Activated CD8-positive, alpha-beta memory T cell treated with anti-CD3 and anti-CD28 coated beads, Interleukin-2, amount 50 U/mL, for 24 hours (primary cell): Measurements from ENCODE around the gene SLC38A1.
"Not testable (repeated sequence)": the region's sequence is repeated elsewhere in the genome, so short reads cannot be mapped to it uniquely, and the experiment has no call there.

Experiments
- DNase-seq: peaks from one replicate; pipeline ENCODE4 v3.0.0-alpha.2; 2020; ENCODE audit errors: extremely low read depth

The SLC38A1 gene

DNA sequence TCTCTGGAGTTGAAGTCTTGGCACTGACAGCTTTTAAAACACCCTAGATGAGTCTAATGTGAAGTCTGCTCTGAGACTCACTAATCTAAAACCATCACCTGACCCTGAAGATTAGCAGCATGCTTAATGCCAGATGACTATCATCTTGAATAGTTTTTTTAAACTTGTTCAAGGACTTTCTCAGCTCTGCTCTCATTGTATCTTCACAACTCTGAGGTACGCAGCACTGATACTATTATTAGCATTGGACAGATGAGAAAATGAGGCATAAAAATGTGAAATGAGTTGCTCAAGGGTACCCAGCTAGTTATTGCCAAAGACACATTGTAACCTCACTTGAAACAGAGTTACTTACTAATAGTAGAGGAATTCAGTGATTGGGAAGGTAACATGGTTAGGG lies 4.8 kb downstream of the SLC38A1 start:
- no peak for DNase-seq

DNA sequence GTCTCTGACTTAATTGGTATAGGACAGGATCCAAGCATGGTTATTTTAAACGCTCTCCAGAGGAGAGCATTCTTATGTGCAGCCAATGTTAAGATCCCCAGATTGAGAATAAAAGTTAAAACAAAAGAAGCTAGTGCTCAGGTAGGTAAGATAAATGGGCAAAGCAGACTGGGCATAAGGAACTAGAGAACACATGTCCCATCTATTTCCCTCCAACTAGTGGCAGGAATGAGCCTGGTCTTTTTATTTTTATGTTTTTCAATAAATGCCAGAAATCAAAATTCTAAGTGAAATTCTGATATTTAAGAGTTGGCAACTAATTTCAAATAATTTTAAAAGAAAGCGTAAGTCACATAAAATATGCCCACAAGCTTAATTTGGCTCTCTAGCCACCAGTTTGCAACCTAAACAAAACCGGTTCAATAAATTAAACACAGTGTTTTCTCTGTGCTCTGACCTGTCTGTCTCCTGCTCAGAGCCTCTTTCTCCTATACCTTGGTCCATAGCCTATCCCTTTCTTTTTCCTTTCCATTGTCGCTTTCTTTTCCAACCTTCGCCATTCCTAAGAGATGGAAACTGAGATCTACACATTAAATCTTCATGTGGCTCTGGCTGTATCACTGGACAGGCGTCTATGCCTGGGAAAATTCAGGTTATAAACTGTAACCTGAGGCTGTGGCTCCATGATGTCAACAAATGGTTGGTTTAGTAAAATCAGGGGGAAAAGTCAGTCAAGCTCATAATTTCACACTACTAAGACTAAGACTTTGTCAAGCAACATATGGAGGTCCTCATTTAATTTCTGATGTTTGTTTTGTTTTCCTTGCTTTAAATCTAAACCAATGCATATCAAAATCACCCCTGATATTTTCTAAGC lies 5.5 kb downstream of the SLC38A1 start:
- no peak for DNase-seq

DNA sequence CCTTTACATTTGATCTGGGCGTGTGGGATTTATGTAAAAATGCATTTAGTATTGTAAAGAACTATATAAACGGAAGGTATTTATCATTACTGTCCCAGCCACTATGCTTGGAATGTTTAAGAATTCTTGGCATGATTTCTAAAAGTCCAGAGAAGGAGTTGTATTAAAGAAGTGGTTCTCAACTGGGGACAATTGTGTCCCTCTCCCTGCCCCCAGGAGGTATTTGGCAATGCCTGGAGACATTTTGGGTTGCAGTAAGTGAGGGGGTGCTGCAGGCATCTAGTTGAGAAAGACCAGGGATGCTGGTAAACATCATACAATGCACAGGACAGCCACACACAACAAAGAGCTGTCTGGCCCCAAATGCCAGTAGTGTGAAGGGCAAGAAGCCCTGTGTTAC lies 7.2 kb downstream of the SLC38A1 start:
- no peak for DNase-seq

DNA sequence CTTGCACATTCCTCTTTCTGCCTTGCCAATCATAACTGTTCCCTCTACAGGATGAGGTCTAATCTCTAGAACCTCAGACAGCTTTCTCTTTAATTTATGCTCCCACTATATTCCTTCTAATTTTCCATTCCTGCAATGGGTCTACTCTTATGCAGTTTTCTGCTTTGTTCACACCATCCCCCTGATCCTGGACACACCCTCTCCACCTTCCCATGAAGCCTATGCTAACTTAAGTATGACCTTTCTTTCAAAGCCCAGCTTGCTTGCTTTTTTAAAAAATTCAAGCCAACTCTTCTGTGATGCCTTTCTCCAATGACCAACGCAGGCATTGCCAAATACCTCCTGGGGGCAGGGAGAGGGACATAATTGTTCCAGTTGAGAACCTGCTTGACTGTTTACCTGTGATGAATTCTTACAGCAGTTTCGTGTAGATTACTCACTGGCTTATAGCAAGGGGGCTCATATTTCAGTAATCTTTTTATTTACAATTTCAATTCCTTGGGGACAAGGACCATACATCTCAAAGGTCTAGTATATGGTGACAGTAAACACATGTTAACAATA lies 7.8 kb downstream of the SLC38A1 start:
- DNase-seq, result no peak

DNA sequence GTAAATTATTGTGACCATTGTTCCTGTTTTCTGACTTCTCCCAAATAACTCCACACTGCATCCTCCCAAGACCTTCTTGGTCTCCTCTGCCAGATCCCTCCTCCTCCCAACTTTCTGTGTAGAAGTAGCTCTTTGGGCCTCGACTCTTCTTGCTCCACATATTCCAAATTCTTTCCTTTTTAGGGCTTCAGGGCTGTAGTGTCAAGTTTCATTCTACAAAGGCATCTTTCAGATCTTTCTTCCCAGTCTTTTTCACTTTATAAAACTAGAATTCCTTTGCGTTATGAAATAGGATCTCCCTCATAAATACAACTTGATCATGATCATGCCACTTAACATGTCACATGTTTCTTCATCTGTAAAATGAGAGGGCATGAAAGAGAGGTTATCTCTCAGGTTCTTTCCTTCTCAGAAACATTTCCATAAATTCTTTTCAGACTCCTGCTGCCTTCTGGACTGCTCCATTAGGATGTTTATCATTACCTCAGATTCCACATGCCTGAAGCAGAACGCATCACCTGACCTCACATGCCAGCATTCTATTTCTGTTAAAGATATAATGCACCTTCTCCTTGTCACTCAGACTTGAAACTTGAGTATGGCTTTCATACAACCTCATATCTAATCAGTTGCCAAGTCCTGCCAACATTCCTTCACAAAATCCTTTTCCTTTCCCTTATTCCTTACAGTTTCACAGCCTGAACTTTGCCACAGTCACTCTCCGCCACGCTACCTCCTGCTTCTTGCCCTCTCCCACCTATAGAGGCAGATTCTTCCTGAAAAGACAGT lies 8.5 kb downstream of the SLC38A1 start:
- DNase-seq, result no peak

DNA sequence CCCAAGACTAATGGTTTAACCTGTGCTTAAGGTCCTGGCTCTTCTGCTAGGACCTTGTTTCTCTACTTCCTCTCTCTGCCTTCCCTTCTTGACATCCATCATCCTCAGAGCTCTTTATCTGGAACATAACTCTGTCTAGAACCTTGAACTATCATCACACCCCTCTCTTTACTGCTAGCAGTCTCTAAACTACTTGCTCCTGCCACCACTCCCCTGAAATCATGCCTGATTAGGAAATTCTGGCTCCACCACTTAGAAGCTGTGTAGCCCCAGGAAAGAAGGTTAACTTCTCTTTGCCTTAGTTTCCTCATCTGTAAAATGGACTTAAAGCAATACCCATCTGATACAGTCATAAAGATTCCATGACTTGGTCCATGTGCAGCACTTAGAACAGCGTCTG lies 9.1 kb downstream of the SLC38A1 start:
- no peak for DNase-seq

DNA sequence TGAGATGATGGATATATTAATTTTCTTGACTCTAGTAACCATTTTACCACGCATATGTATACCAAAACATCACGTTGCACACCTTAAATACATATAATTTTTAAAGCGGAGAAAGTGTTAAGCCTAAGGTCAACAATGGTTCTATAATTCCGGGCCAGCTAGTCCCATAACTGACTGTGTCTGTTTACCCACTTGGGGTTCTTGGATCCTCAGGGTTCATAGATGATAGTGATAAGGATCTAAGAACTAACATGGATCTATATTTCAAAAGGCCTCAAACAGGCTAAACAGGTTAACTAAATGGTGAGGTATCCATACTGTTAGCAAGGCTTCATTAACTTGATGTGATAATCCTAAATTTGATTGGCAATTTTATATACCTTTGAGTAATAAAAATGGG lies 9.8 kb downstream of the SLC38A1 start:
- DNase-seq, result no peak

DNA sequence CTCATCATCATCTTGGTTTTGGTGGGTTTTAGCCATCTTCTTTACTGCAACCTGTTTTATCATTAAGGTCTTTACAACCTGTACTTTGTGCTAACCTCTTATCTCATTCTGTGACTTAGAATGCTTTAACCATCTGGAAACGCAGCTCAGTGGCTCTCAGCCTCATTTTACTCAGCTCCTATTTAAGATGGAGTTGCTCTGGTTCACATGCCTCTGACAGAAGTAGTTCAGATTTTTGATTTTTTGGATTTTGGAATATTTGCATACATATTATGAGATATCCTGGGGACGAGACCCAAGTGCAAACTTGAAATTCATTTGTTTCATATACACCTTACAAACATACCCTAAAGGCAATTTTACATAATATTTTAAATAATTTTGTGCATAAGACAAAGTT lies 10.7 kb downstream of the SLC38A1 start:
- DNase-seq, result no peak

DNA sequence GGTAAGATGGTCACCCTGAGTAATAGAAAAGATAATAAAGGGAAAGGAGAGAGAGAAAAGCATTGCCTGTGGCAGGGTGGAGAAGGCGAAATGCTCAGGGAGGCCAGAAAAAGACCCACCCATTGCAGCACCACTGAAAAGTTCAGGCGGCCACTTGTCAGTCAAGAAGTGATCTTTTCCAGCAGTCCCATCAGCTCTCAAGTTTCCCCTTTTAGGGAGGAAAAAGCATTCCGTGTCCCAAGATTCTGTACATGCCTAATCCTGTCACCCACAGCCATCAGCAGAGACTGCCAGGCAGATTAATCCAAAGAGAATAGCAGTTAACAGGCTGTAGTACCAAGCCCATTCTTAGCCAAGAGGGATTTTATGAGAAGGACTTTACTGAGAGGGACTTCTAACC lies 11.9 kb downstream of the SLC38A1 start:
- no peak for DNase-seq

DNA sequence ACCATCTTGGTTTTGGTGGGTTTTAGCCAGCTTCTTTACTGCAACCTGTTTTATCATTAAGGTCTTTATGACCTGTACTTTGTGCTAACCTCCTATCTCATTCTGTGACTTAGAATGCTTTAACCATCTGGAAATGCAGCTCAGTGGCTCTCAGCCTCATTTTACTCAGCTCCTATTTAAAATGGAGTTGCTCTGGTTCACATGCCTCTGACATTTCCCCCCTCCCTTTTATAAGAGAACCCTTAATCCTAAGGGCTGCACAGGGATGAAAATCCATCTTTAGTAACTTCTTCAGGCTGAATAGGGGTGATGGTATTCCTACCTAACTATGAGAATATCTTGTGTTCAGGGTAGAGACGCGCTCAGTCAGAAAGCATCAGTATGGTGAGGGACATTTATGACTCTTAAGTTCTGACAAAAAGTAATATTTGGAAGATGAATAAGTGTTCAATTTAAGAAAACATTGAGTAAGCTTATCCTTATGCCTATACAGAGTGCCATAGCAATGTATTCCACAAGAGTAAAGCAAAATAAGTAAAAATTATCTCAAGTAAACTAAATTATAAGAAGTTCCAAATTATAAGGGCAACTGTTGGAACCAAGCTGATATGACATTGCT lies 15.2 kb downstream of the SLC38A1 start:
- no peak for DNase-seq

DNA sequence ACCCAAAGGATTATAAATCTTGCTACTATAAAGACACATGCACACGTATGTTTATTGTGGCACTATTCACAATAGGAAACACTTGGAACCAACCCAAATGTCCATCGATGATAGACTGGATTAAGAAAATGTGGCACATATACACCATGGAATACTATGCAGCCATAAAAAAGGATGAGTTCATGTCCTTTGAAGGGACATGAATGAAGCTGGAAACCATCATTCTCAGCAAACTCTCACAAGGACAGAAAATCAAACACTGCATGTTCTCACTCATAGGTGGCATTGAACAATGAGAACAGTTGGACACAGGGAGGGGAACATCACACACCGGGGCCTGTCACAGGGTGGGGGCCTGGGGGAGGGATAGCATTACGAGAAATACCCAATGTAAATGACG lies 16.8 kb downstream of the SLC38A1 start:
- DNase-seq, result not testable (repeated sequence)

DNA sequence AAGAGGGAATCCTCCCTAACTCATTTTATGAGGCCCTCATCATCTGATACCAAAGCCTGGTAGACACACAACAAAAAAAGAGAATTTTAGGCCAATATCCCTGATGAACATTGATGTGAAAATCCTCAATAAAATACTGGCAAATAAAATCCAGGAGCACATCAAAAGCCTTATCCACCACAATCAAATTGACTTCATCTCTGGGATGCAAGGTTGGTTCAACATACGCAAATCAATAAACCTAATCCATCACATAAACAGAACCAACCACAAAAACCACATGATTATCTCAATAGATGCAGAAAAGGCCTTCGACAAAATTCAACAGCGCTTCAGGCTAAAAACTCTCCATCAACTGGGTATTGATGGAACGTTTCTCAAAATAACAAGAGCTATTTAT lies 18.9 kb downstream of the SLC38A1 start:
- not testable (repeated sequence) for DNase-seq

DNA sequence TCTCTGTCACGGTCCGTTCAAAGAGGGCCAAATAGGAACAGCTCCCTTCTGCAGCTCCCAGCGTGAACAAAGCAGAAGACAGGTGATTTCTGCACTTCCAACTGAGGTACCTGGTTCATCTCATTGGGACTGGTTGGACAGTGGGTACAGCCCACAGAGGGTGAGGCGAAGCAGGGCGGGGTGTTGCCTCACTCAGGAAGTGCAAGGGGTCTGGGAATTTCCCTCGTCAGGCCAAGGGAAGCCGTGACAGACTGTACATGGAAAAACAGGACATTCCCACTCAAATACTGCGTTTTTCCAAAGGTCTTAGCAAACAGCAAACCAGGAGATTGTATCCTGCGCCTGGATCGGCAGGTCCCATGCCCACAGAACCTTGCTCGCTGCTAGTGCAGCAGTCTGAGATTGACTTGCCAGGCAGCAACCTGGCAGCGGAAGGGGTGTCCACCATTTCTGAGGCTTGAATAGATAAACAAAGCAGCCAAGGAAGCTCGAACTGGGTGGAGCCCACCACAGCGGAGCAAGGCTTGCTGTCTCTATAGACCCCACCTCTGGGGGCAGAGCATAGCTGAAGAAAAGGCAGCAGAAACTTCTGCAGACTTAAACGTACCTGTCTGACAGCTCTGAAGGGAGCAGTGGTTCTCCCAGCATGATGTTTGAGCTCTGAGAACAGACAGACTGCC lies 22.7 kb downstream of the SLC38A1 start:
- no peak for DNase-seq

DNA sequence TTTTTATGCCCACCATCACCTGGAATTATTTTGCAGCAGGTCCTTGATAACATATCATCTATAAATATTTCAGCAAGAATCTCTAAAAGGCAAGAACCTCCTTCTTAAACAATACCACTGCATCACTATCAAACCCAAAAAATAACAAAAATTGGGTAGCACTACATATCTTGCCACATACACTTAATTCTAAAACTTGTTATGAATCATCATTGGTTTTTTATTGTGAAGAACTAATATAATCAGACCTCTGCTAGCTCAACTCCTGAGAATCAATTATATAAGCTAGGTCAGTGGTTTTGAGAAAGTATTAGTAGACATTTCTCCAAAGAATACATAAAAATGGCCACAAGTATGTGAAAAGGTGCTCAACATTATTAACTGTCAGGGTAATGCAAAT lies 23.8 kb downstream of the SLC38A1 start:
- no peak for DNase-seq

DNA sequence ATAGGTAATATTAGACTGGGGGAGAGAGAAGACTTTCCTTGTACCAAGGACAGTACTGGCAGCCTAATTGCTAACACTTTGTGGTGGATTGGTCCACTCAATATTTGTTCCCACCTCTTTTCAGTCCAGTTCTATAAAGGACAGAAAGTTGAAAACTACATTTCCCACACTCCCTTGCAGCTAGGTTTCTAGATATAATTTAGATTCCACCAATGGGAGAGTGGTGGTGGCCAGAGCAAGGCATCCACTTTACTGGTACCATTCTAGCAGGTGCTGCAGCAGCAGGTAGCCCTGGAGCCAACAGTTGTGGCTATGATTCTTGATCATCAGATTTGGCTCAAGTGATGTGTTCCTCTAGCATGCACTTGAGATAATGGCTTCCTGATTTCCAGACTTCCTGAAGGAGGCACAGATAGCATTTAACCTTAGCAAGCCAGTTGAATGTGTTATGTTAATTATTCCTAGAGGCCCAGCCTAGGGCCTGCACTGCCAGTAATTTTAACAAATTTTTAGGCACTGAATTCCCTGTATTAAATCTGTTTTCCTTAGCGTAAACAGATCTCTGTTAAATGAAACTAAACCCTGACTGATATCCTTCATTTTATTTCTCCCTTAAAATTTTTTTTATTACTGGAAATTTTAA lies 24.4 kb downstream of the SLC38A1 start:
- no peak for DNase-seq

DNA sequence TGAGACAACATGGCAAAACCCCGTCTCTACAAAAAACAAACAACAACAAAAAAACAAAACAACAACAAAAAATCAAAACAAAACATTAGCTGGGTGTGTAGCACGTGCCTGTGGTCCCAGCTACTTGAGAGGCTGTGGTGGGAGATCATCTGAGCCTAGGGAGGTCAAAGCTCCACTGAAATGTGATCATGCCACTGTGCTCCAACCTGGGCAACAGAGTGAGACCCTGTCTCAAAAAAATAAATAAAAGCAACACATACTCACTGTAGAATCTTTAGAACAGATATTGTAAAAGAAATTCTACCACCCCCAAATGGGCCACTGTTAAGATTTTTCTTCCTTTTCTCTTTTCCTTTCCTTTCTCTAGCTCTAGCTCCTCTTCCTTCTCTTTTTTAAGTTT lies 26.3 kb downstream of the SLC38A1 start:
- no peak for DNase-seq

DNA sequence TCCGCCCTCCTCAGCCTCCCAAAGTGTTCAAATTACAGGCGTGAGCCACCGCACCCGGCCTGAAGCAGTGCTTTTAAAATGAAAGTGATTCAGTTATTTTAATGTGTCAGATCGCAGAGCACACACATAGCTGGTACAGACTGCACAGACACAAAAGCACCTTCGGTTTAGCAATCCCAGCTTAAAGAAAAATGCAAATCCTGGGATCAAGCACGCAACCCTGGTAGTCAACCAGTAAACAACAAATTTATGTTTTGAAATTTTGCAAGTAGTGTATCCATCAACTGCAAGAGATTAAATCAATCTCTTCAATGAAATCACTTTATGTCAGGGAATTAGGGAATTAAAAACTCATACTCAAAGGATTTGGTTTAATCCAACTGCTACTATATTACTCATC lies 28.4 kb downstream of the SLC38A1 start:
- no peak for DNase-seq

DNA sequence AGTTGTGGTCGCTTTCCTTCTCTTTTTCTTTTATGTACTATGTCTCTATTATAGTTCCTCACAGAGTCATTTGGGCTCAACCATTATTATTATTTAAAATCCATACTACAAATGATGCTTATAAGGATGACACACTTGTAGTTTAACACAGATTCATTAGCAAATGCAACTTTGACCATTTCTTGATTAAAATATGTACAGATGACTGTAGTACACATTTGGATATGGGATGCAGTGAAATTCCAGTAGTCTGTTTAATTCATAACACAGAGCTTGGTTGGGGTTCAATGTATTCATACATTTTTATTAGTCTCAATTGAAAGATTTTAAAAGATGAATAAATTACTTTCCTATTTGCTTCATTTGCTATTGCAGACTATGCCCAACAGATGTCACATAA lies 30.0 kb downstream of the SLC38A1 start:
- DNase-seq, result no peak

DNA sequence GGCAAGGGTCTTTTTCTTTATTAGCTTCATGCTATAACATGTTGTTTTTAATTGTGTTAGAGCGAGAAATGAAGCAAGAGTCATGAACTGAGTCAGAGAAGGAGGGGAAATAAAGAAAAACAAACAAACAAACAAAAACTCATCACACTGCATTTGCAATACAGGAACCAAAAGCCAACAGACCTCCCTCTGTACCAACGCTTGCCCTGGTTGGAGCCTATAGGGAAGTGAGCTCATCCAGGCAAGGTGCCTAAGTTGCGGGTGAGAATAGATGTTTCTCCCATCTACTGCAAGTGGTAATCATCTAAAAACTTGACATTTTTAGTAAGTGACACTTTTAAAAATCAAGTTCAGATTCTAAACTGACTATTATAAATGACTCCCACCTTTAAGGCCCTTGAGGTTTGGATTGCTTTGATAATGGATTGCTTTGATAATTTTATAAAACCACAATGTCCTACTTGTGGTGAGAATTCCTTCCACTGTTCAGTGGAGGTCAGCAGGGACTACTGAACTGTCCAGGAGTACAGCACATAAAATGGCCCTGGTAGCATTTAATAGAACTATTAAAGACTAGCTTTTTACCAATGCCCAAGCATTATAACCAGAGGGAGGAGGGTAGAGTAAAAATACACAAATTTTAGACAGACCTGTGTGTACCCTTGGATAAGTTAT lies 31.3 kb downstream of the SLC38A1 start:
- DNase-seq, result no peak

DNA sequence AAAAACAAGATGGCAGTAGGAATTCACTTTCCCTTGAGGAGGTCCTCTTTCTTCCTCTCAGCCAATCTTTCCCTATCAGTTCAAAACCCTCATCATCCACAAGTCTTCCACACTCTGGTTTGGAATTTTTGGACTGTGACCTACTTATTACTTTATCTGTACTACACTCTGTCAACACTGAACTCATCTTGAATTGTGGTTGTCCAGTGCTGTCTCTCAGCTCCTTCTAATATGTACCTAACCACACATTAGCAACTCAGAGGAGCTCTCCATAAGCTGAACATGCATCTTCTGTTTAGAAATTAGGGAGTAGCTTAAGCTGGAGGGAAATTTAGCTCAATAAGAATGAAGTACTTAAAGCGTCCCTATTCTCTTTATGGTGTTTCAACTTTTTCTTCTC lies 34.8 kb downstream of the SLC38A1 start:
- DNase-seq, result no peak

DNA sequence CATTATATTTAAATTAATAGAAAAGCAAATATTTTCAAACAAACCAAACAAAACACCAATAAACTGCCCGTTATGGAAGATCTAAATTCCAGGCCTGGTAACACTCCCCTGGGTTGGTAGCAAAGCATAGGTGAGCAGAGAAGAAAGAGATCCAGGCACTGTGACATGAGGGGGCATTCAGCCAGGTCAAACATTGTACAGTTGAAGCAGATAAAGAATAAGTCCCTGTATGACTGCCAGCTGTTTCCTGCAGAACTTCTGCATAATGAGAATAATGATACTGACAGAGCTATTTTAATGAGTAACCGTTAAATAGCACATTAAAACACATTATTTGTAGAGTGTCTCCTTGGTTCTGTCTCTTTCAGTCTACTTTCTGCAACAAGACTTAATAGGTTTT lies 35.4 kb downstream of the SLC38A1 start:
- no peak for DNase-seq
